Neuron (in vitro differentiated cells): Measurements from ENCODE around the gene SP9.

Experiments
- H2AFZ ChIP-seq: one replicate; pipeline ENCODE4 v1.6.1; 2013; ENCODE audit warnings: low read depth, mild to moderate bottlenecking, inconsistent platforms, low read length, moderate library complexity
- H3K27me3 ChIP-seq: one replicate; pipeline ENCODE4 v1.6.1; 2013; ENCODE audit warnings: low read length; ENCODE audit not compliant: insufficient read depth
- H3K36me3 ChIP-seq: one replicate; pipeline ENCODE4 v1.6.1; 2013; ENCODE audit warnings: low read length; ENCODE audit not compliant: insufficient read depth
- H3K4me1 ChIP-seq: one replicate; pipeline ENCODE4 v1.6.1; 2013; ENCODE audit warnings: low read length; ENCODE audit not compliant: insufficient read depth
- H3K4me3 ChIP-seq: 2 replicates; pipeline ENCODE4 v1.5.1; 2013; ENCODE audit warnings: mild to moderate bottlenecking, low read length, moderate library complexity
- H3K9me3 ChIP-seq: one replicate; pipeline ENCODE4 v1.6.1; 2013; ENCODE audit warnings: low read length

Gene SP9

GRCh38 chr2:174383796-174384195 lies 49.0 kb downstream of the SP9 start:
- Histone ChIP-seq H3K9me3 (no peaks in the 10 kb centered on the region), H3K36me3 (peaks cover 48% of the 10 kb centered on the region), H3K27me3 (no peaks in the 10 kb centered on the region), H3K4me1 (no peaks in the 10 kb centered on the region), H3K4me3 (no peak overlapping the region), H2AFZ (no peak overlapping the region)

GRCh38 chr2:174385201-174385600 lies 50.4 kb downstream of the SP9 start:
- no peak overlapping the region for H3K4me3 ChIP-seq
- no peaks in the 10 kb centered on the region for H3K9me3 ChIP-seq
- peaks cover 41% of the 10 kb centered on the region for H3K36me3 ChIP-seq
- H3K4me1 ChIP-seq, result no peaks in the 10 kb centered on the region
- no peaks in the 10 kb centered on the region for H3K27me3 ChIP-seq
- no peak overlapping the region for H2AFZ ChIP-seq
